Suprapubic skin (tissue), 4 donors: ENCODE results near the gene SPATC1L.
"Not testable (repeated sequence)": the region's sequence is repeated elsewhere in the genome, so short reads cannot be mapped to it uniquely, and the experiment has no call there.

Experiments used
- CTCF ChIP-seq, 2 donors: fragments of 200-600 bp in 1 of 2; fragments of 450-650 bp in 1 of 2; sonication (generic) in 1 of 2; IDR thresholded peaks; one replicate each; pipeline ENCODE4 v1.5.1; 2016 to 2019; ENCODE audit warnings: antibody characterized with exemption in 2 of 2, mild to moderate bottlenecking in 1 of 2, moderate library complexity in 1 of 2
- POLR2A ChIP-seq, 2 donors: fragments of 450-650 bp; IDR thresholded peaks; one replicate each; pipeline ENCODE4 v1.6.1; 2017; ENCODE audit warnings: antibody characterized with exemption in 2 of 2, mild to moderate bottlenecking in 2 of 2, moderate library complexity in 2 of 2
- POLR2AphosphoS5 ChIP-seq, 3 donors: sonication (generic); formaldehyde crosslinking; IDR thresholded peaks; one replicate each; pipeline ENCODE4 v1.6.1; 2017; ENCODE audit warnings: antibody characterized with exemption in 3 of 3

GRCh38 chr21:46170436-46171193, 13.6 kb downstream of the SPATC1L start:
- not testable (repeated sequence) for TF ChIP-seq POLR2A, CTCF, POLR2AphosphoS5 (IDR thresholded peaks at IDR 0.05)
